MM.1S (cell line): Measurements from ENCODE around the gene PNPLA2.

Source experiments
- EZH2 ChIP-seq: fragments of 300-600 bp; sonication (generic); optimal IDR thresholded peaks from 2 replicates; pipeline ENCODE3; 2017; ENCODE audit warnings: low read depth, mild to moderate bottlenecking, antibody characterized with exemption, low read length, mixed read lengths
- TF ChIP-seq, protein P1 (sequence below): fragments of 300-600 bp; sonication (generic); IDR thresholded peaks from 2 replicates; pipeline ENCODE4 v1.5.1; 2016; ENCODE audit warnings: antibody characterized with exemption, low read length, mixed read lengths

DNA sequence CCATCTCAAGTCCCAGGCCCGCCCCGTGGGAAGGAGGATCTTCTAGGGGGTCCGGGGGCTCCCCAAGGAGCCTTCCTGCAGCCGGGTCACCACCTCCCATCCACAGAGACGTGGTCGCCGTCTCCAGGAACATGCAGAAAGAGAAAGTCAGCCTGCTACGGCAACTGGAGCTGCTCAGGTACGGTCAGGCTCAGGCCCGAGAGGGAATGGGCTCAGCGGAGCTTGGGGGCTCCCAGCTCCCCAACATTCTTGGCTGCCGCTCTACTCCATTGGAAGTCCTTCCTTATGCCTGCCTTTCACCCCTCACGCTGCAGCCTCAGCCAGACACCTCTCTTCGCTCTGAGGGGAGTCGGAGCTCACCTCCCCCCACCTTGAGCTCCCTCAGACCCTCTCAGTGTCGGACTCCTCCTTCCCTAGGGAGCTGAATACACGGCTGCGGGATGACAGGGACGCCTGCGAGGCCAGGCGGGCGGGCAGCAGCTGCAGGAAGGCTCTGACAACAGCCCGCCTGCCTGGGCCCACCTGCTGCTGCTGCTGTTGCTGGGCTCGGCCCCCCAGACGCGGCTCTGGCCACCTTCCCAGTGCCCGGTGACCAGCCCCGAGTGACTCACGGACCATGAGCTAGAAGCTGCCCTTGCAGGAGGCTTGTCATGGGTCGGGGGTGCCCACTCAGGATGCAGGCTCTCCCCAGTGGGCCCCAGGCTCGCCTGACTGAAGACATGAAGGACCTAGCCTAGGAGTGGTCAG is 12.6 kb downstream of the PNPLA2 start:
- TF ChIP-seq, protein P1, sequence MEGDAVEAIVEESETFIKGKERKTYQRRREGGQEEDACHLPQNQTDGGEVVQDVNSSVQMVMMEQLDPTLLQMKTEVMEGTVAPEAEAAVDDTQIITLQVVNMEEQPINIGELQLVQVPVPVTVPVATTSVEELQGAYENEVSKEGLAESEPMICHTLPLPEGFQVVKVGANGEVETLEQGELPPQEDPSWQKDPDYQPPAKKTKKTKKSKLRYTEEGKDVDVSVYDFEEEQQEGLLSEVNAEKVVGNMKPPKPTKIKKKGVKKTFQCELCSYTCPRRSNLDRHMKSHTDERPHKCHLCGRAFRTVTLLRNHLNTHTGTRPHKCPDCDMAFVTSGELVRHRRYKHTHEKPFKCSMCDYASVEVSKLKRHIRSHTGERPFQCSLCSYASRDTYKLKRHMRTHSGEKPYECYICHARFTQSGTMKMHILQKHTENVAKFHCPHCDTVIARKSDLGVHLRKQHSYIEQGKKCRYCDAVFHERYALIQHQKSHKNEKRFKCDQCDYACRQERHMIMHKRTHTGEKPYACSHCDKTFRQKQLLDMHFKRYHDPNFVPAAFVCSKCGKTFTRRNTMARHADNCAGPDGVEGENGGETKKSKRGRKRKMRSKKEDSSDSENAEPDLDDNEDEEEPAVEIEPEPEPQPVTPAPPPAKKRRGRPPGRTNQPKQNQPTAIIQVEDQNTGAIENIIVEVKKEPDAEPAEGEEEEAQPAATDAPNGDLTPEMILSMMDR: no peak
- TF ChIP-seq EZH2: no peak
